K562 (cell line): ENCODE measurements around the gene HIPK2. TPM values are rescaled to one million over a fixed set of nuclear protein-coding genes. Genes with fewer than 3 reads are reported as not detected.

Experiments used
- ATAC-seq: fragments of 200-7000 bp; cut with Tn5 transposase; 3 replicates; pipeline ENCODE4 v1.9.1; 2020; ENCODE audit warnings: moderate library complexity
- BruUV-seq: library from RNA; stranded (reverse); fragments of 400-500 nt; replicated peaks from 2 replicates; lab custom pipeline; 2021; lab: Mats Ljungman, UMichigan
- CTCF ChIA-PET: fragments of 300-600 bp; formaldehyde crosslinking; extraction: SDS; loops from one replicate; lab custom pipeline; 2021; ENCODE audit warnings: low intra/inter-chr PET ratio; lab: Yijun Ruan, JAX
- POLR2A ChIA-PET: fragments of 300-600, 350-650 bp; sonication (Branson Sonifier 250); formaldehyde crosslinking; extraction: SDS; loops from one replicate; lab custom pipeline; 2021; ENCODE audit warnings: antibody characterized with exemption, inconsistent platforms; lab: Yijun Ruan, JAX
- DNase-seq, 4 experiments: peaks; one replicate each; pipeline versions ENCODE4 v3.0.0 to v3.0.0-alpha.2; 2011 to 2018; ENCODE audit warnings: low spot score in 3 of 4, mixed read lengths in 3 of 4; ENCODE audit errors: extremely low read depth in 1 of 4
- FAIRE-seq: peaks from 2 replicates; lab custom pipeline; 2011; peaks lifted over from hg19 to GRCh38; lab: Jason Lieb, UNC
- H2AFZ ChIP-seq: 2 replicates; pipeline ENCODE4 v1.6.0; 2011; ENCODE audit warnings: low read depth, low read length, control low read depth, inconsistent platforms
- H3K27ac ChIP-seq: fragments of 200-600 bp; 3 replicates; pipeline ENCODE4 v1.8.0; 2011; ENCODE audit warnings: low read depth, mild to moderate bottlenecking, control low read depth, inconsistent platforms, low read length, moderate library complexity, mixed read lengths; ENCODE audit errors: extremely low read depth
- H3K27me3 ChIP-seq, 2 experiments: fragments of 300-600 bp in 1 of 2; 2 replicates in 1 of 2; 3 replicates in 1 of 2; pipeline versions ENCODE4 v1.6.0 to v1.8.0; 2011; ENCODE audit warnings: inconsistent platforms in 2 of 2, low read length in 2 of 2, mild to moderate bottlenecking in 1 of 2, mixed read lengths in 1 of 2, moderate library complexity in 1 of 2; ENCODE audit not compliant: control insufficient read depth in 2 of 2, insufficient read depth in 2 of 2
- H3K36me3 ChIP-seq: fragments of 300-600 bp; 3 replicates; pipeline ENCODE4 v1.8.0; 2011; ENCODE audit warnings: mild to moderate bottlenecking, low read length, inconsistent platforms; ENCODE audit not compliant: control insufficient read depth, insufficient read depth
- H3K4me1 ChIP-seq, 2 experiments: fragments of 200-600 bp in 1 of 2; replicated peaks in 1 of 2; 2 replicates in 1 of 2; 3 replicates in 1 of 2; pipeline versions ENCODE4 v1.5.1 to v1.8.0; 2011; ENCODE audit warnings: inconsistent platforms in 2 of 2, low read length in 2 of 2, mild to moderate bottlenecking in 1 of 2, mixed read lengths in 1 of 2, moderate library complexity in 1 of 2; ENCODE audit not compliant: control insufficient read depth in 2 of 2, insufficient read depth in 2 of 2
- H3K4me2 ChIP-seq: 2 replicates; pipeline ENCODE4 v1.6.1; 2011; ENCODE audit warnings: low read length, control low read depth, inconsistent platforms, mixed read lengths; ENCODE audit not compliant: insufficient read depth
- H3K4me3 ChIP-seq: fragments of 200-600 bp; sonication (generic), shearing (Covaris generic); 2 replicates; pipeline ENCODE4 v1.5.1; 2016; ENCODE audit warnings: control low read depth, inconsistent platforms
- H3K79me2 ChIP-seq: fragments of 200-600 bp; 3 replicates; pipeline ENCODE4 v1.8.0; 2011; ENCODE audit warnings: low read length, inconsistent platforms; ENCODE audit not compliant: control insufficient read depth, insufficient read depth
- H3K9ac ChIP-seq, 2 experiments: 2 replicates each; pipeline versions ENCODE4 v1.6.0 to v1.6.1; 2011; ENCODE audit warnings: low read depth in 2 of 2, low read length in 2 of 2, control low read depth in 1 of 2, inconsistent platforms in 1 of 2, mild to moderate bottlenecking in 1 of 2, mixed read lengths in 1 of 2; ENCODE audit not compliant: insufficient read depth in 1 of 2
- H3K9me1 ChIP-seq: one replicate; pipeline ENCODE4 v1.6.0; 2011; ENCODE audit warnings: inconsistent platforms, mild to moderate bottlenecking, low read length, moderate library complexity; ENCODE audit not compliant: control insufficient read depth, insufficient read depth
- H3K9me3 ChIP-seq: replicated peaks from 2 replicates; pipeline ENCODE4 v1.5.1; 2011; ENCODE audit warnings: low read depth, low read length, inconsistent platforms; ENCODE audit not compliant: control insufficient read depth, insufficient read depth
- H4K20me1 ChIP-seq: replicated peaks from 2 replicates; pipeline ENCODE4 v1.6.1; 2011; ENCODE audit warnings: low read length, inconsistent platforms, mixed read lengths; ENCODE audit not compliant: control insufficient read depth, insufficient read depth
- CLOCK ChIP-seq: fragments of 250-450 bp; sonication (Bioruptor Pico); IDR thresholded peaks from 2 replicates; pipeline ENCODE4 v1.4.0; 2020; ENCODE audit warnings: mild to moderate bottlenecking, moderate library complexity, borderline replicate concordance
- CUX1 ChIP-seq: fragments of 200-800 bp; sonication (Bioruptor generic); IDR thresholded peaks from 2 replicates; pipeline ENCODE4 v1.6.1; 2016; ENCODE audit warnings: missing genetic modification characterization, missing compliant biosample characterization
- DNMT1 ChIP-seq: fragments of 450-650 bp; IDR thresholded peaks from 2 replicates; pipeline ENCODE4 v1.6.1; 2016; ENCODE audit warnings: antibody characterized with exemption, mild to moderate bottlenecking
- FOXA1 ChIP-seq: fragments of 450-650 bp; IDR thresholded peaks from 2 replicates; pipeline ENCODE4 v1.6.1; 2016; ENCODE audit warnings: mild to moderate bottlenecking, borderline replicate concordance
- LARP7 ChIP-seq: fragments of 450-650 bp; IDR thresholded peaks from 2 replicates; pipeline ENCODE4 v1.6.1; 2016
- MBD2 ChIP-seq: sonication (generic); IDR thresholded peaks from 2 replicates; pipeline ENCODE4 v1.6.1; 2016; ENCODE audit warnings: low read depth, borderline replicate concordance
- NFIX ChIP-seq: fragments of 250-450 bp; sonication (Bioruptor Pico); IDR thresholded peaks from 2 replicates; pipeline ENCODE4 v1.4.0; 2020; ENCODE audit warnings: low read depth, mild to moderate bottlenecking, moderate library complexity
- NRF1 ChIP-seq, 2 experiments: fragments of 450-650 bp; IDR thresholded peaks in 1 of 2; conservative IDR thresholded peaks in 1 of 2; 2 replicates each; pipeline ENCODE4 v1.6.1; 2014; ENCODE audit warnings: mild to moderate bottlenecking in 2 of 2
- RBBP5 ChIP-seq: fragments of 200-600 bp; sonication (generic); IDR thresholded peaks from 2 replicates; pipeline ENCODE4 v1.6.1; 2012; ENCODE audit warnings: borderline replicate concordance, mild to moderate bottlenecking, low read length, control low read depth, inconsistent platforms; ENCODE audit not compliant: insufficient read depth, poor library complexity, severe bottlenecking
- SREBF2 ChIP-seq: sonication (generic); formaldehyde crosslinking; IDR thresholded peaks from 2 replicates; pipeline ENCODE4 v1.4.0; 2020; ENCODE audit warnings: mild to moderate bottlenecking, missing genetic modification reagents
- TCF3 ChIP-seq: sonication (generic); formaldehyde crosslinking; IDR thresholded peaks from 2 replicates; pipeline ENCODE4 v1.4.0; 2020; ENCODE audit warnings: mild to moderate bottlenecking, missing genetic modification reagents
- ZBTB7A ChIP-seq: IDR thresholded peaks from 2 replicates; pipeline ENCODE4 v1.6.1; 2011; ENCODE audit warnings: low read depth, mild to moderate bottlenecking, low read length, moderate library complexity, borderline replicate concordance; ENCODE audit not compliant: control insufficient read depth
- ZNF140 ChIP-seq: fragments of 250-450 bp; sonication (Bioruptor Pico); IDR thresholded peaks from 2 replicates; pipeline ENCODE4 v1.8.0; 2021; ENCODE audit warnings: moderate library complexity, mild to moderate bottlenecking, inconsistent platforms
- whole genome bisulfite sequencing: fragments of 100-300 bp; shearing (Covaris generic); methylation state at CpG from one replicate; pipeline ENCODE4 v1.1.6; 2016; ENCODE audit warnings: low coverage, mixed read lengths; ENCODE audit not compliant: insufficient coverage; ENCODE audit errors: missing lambda C conversion rate; 5-methylcytosine and 5-hydroxymethylcytosine counted together
- in situ Hi-C: fragments of 300-500 bp; cut with MboI; formaldehyde crosslinking; loops from 4 replicates; pipeline ENCODE4 v1.15.0; 2018; ENCODE audit warnings: inconsistent platforms, mixed read lengths
- intact Hi-C: fragments of 100-400 bp; cut with micrococcal nuclease; formaldehyde crosslinking; loops from 2 replicates; pipeline ENCODE4 v1.14.2; 2022
- polyA plus RNA-seq, 8 experiments: library from polyadenylated mRNA; depleted of rRNA in 4 of 8; stranded (reverse) in 5 of 8; unstranded in 3 of 8; fragments of >200 nt; fragmentation: Nextera tagmentation in 2 of 8; fragmentation: Illumina TruSeq in 1 of 8; extraction: Ambion mirVana in 2 of 8; extraction: Trizol in 1 of 8; gene quantifications; 2 replicates each; pipeline versions ENCODE4 v1.2.1 to v1.2.3, GENCODE V29; 2011 to 2014; ENCODE audit warnings: inconsistent platforms in 1 of 8, missing spikeins in 1 of 8
- total RNA-seq, 7 experiments: library from RNA; depleted of rRNA in 6 of 7; stranded (reverse); fragments of >200 nt in 6 of 7; fragmentation: Illumina TruSeq in 2 of 7; extraction: Trizol in 2 of 7; gene quantifications; 2 replicates each; pipeline versions ENCODE4 v1.2.1 to v1.2.3, GENCODE V29; 2011 to 2021; ENCODE audit warnings: low replicate concordance in 1 of 7

HIPK2 gene
- total and polyA plus RNA-seq, 9 of the 15 experiments (the other 6 are each of a cell fraction or from before 2014, with no cell fraction given), result 0.69 to 19.8 (median 5.1) TPM

GRCh38 chr7:139813151-139813550, 35.4 kb upstream of the HIPK2 start:
- CTCF ChIA-PET, result no interaction called here
- Histone ChIP-seq H2AFZ (no peak overlapping the region), H3K9me3 (no peaks in the 10 kb centered on the region; the same call in none of the 2 replicates), H3K36me3 (no peaks in the 10 kb centered on the region), H3K27me3 (peaks cover 11 to 21% of the 10 kb centered on the region in 2 experiments), H3K27ac (no peak overlapping the region), H4K20me1 (no peaks in the 10 kb centered on the region), H3K4me1 (peaks cover 0 to 5% of the 10 kb centered on the region in 2 experiments; a peak in 3 of 5 replicates), H3K4me2 (no peak overlapping the region), H3K9ac (no peak overlapping the region), H3K79me2 (no peaks in the 10 kb centered on the region), H3K4me3 (no peak overlapping the region), H3K9me1 (no peaks in the 10 kb centered on the region)
- intact Hi-C loops, result no loop called here
- WGBS, result 23% methylated on average over 6 of the region's 6 CpGs
- no TSS peak for BruUV-seq
- no peak for ATAC-seq
- FAIRE-seq, result no peak
- no peak for DNase-seq
- in situ Hi-C loops, result no loop called here
- POLR2A ChIA-PET, result no interaction called here
- TF ChIP-seq RBBP5 (no peak), CLOCK (CRISPR knock-in tag) (no peak), FOXA1 (no peak), ZBTB7A (no peak), NRF1 (conservative IDR thresholded peaks at IDR 0.05 in 1 of 2, IDR thresholded peaks at IDR 0.05 in 1 of 2) (no peak), LARP7 (no peak), ZNF140 (CRISPR knock-in tag) (no peak), NFIX (CRISPR knock-in tag) (no peak), CUX1 (no peak), MBD2 (no peak), DNMT1 (no peak), TCF3 (CRISPR knock-in tag) (no peak), SREBF2 (CRISPR knock-in tag) (no peak)
